HG03457 (cell line): ENCODE results near the gene CHSY1.
"Not testable (repeated sequence)": the region's sequence is repeated elsewhere in the genome, so short reads cannot be mapped to it uniquely, and the experiment has no call there.

Source experiments
- ATAC-seq: cut with Tn5 transposase; IDR thresholded peaks from one replicate; pipeline ENCODE4 v1.9.1; 2021; ENCODE audit warnings: moderate number of reproducible peaks; ENCODE audit not compliant: unreplicated experiment

Gene CHSY1

GRCh38 chr15:101138086-101138660 is 113.7 kb downstream of the CHSY1 start:
- ATAC-seq: no peak

GRCh38 chr15:101137312-101137940 is 114.4 kb downstream of the CHSY1 start:
- ATAC-seq: no peak

GRCh38 chr15:101136381-101137268 is 115.2 kb downstream of the CHSY1 start:
- ATAC-seq: no peak

GRCh38 chr15:101135532-101136166 is 116.2 kb downstream of the CHSY1 start:
- ATAC-seq: peak; percentile 80

GRCh38 chr15:101134780-101135179 is 117.1 kb downstream of the CHSY1 start:
- ATAC-seq: no peak

GRCh38 chr15:101133751-101134261 is 118.0 kb downstream of the CHSY1 start:
- ATAC-seq: no peak

GRCh38 chr15:101133181-101133460 is 118.7 kb downstream of the CHSY1 start:
- ATAC-seq: no peak

GRCh38 chr15:101132390-101133180 is 119.3 kb downstream of the CHSY1 start:
- no peak for ATAC-seq

- ATAC-seq: no peak
Observed at GRCh38 chr15:101131489-101132389, 120.1 kb downstream of the CHSY1 start.

- no peak for ATAC-seq
Observed at GRCh38 chr15:101129851-101130380, 121.9 kb downstream of the CHSY1 start.

- ATAC-seq: no peak
Observed at GRCh38 chr15:101128221-101129015, 123.4 kb downstream of the CHSY1 start.

- ATAC-seq: peak; percentile 61
Observed at GRCh38 chr15:101127506-101128076, 124.3 kb downstream of the CHSY1 start.

- ATAC-seq: peak; percentile 26
Observed at GRCh38 chr15:101126618-101127505, 125.0 kb downstream of the CHSY1 start.

- ATAC-seq: not testable (repeated sequence)
Observed at GRCh38 chr15:101125881-101126428, 125.9 kb downstream of the CHSY1 start.
